ENCODE data around the gene RAVER2. TPM values are rescaled to one million over a fixed set of nuclear protein-coding genes. Genes with fewer than 3 reads are reported as not detected.

Gene RAVER2
- total RNA-seq, 1 experiment from 2014 or later, result 11.4 TPM

- no peak for DNase-seq (ENCODE audit: low read depth, low spot score)
- in situ Hi-C loops (cut with HindIII; ENCODE audit: low pct_unique_long_range_greater_than_20kb, low sequenced_read_pairs), result no loop called here
Measured at GRCh38 chr1:64849942-64850341, 105.1 kb downstream of the RAVER2 start.

DNA sequence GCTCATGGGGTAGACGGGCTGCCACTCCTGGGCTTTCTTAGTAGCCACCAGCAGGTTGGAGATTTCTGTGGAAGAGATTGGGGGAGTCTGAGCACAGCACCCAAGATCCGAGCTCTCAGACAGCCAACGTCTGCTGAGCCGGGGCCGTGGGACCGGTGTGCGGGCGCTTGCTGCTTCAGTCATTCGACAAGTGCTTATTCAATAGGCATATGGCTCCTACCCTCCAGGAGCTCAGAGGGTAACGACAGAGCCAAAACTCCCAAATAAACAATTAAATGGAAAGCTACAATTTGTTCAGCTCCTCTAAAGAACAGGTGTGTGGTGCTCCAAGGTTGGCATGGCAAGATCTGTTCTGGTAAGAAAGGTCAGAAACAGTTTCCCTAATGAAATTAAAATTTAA is 106.0 kb downstream of the RAVER2 start:
- in situ Hi-C loops (cut with HindIII; ENCODE audit: low pct_unique_long_range_greater_than_20kb, low sequenced_read_pairs), result no loop called here
- DNase-seq (ENCODE audit: low read depth, low spot score), result no peak

- in situ Hi-C loops (cut with HindIII; ENCODE audit: low pct_unique_long_range_greater_than_20kb, low sequenced_read_pairs), result no loop called here
- DNase-seq (ENCODE audit: low read depth, low spot score), result no peak
Measured at GRCh38 chr1:64851664-64852063, 106.8 kb downstream of the RAVER2 start.

GRCh38 chr1:64854674-64855073 is 109.8 kb downstream of the RAVER2 start:
- no peak for DNase-seq (ENCODE audit: low read depth, low spot score)
- in situ Hi-C loops (cut with HindIII; ENCODE audit: low pct_unique_long_range_greater_than_20kb, low sequenced_read_pairs), result no loop called here

DNA sequence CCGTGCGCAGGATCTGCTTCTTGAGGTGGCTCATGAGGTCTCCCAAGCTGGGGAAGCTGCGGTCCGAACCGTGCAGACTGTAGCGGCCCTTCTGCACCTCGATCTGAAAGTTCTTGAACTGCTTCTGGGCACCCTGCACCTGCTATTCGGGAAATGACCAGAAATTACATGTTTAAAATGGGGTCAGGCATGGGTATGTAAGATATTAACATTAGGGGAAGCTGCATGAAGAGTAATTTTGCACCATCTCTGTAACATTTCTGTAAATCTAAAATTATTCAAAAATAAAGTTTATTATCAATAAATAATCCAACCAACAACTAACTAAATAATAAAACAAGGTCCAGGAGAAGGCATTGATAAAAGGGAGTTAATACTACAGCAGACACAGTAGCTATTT is 110.7 kb downstream of the RAVER2 start:
- in situ Hi-C loops (cut with HindIII; ENCODE audit: low pct_unique_long_range_greater_than_20kb, low sequenced_read_pairs), result no loop called here
- DNase-seq (ENCODE audit: low read depth, low spot score), result no peak

DNA sequence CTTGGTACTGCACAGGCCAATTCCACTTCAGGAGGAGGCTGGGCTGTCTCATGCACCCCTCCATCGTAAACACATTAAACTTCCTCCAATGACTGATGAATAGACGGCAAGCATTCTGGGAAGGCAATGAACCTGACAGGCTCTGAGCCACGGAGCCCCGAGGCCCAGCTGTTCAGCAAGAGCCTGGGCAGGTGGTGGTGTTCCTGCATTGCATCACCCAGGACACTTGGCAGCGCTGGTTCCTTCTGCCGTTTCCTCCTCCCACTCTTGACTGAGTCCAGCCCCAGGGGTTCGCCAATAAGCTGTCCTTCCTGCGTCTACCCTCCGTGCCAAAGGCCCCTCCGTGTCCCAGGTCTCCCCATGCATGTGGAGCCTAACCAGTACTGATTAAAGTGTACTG is 111.7 kb downstream of the RAVER2 start:
- no peak for DNase-seq (ENCODE audit: low read depth, low spot score)
- in situ Hi-C loops (cut with HindIII; ENCODE audit: low pct_unique_long_range_greater_than_20kb, low sequenced_read_pairs), result no loop called here

DNA sequence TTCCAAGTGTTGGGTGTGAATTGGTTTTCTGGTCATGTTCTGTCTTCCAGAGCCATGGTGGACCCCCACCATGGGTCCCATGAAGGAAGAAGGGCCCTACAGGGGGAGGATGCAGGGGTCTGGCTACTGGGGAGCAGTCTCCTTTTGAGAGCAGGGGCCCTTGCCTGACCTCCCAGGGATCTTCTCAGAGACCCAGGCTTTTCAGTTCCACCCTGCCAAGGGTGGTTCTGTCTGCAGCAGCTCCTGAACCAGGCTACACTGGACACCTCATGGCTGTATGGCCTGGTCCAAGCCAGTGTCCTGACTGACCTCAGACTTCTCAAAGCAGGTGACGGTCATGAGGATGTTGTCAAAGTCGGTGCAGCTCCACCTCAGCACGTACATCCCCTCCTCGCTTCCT is 112.5 kb downstream of the RAVER2 start:
- DNase-seq (ENCODE audit: low read depth, low spot score), result no peak
- in situ Hi-C loops (cut with HindIII; ENCODE audit: low pct_unique_long_range_greater_than_20kb, low sequenced_read_pairs), result no loop called here

GRCh38 chr1:64861611-64862010 is 116.7 kb downstream of the RAVER2 start:
- in situ Hi-C loops (cut with HindIII; ENCODE audit: low pct_unique_long_range_greater_than_20kb, low sequenced_read_pairs), result no loop called here
- DNase-seq (ENCODE audit: low read depth, low spot score), result peak; percentile 2

GRCh38 chr1:64864018-64864940 is 119.4 kb downstream of the RAVER2 start:
- no peak for DNase-seq (ENCODE audit: low read depth, low spot score)
- in situ Hi-C loops (cut with HindIII; ENCODE audit: low pct_unique_long_range_greater_than_20kb, low sequenced_read_pairs), result no loop called here

GRCh38 chr1:64865105-64865757 is 120.4 kb downstream of the RAVER2 start:
- in situ Hi-C loops (cut with HindIII; ENCODE audit: low pct_unique_long_range_greater_than_20kb, low sequenced_read_pairs), result no loop called here
- no peak for DNase-seq (ENCODE audit: low read depth, low spot score)

DNA sequence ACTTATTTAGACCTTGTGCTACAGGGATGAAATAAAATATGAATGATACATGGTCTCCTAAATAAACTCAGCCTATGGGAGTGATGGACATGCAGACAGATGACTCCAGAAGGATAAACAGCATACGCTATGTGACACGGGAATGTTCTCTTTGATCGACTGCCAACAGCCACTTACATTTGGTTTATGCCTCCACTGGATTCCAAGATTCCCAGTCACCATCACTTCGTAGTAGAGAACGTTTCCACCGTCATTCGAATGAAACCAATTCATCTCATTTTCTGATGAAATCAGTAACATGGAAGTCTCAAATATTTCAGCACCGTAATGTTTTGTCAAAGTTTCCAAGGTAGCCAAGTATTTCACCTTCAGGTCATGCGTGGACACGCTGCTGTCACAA is 121.8 kb downstream of the RAVER2 start:
- in situ Hi-C loops (cut with HindIII; ENCODE audit: low pct_unique_long_range_greater_than_20kb, low sequenced_read_pairs), result no loop called here

GRCh38 chr1:64867266-64867665 is 122.4 kb downstream of the RAVER2 start:
- DNase-seq (ENCODE audit: low read depth, low spot score), result no peak
- in situ Hi-C loops (cut with HindIII; ENCODE audit: low pct_unique_long_range_greater_than_20kb, low sequenced_read_pairs), result no loop called here

More for the DNA sequence above, 121.8 kb downstream of the RAVER2 start:
- no peak for DNase-seq (ENCODE audit: low read depth, low spot score)

- in situ Hi-C loops (cut with HindIII; ENCODE audit: low pct_unique_long_range_greater_than_20kb, low sequenced_read_pairs), result no loop called here
- no peak for DNase-seq (ENCODE audit: low read depth, low spot score)
Measured at GRCh38 chr1:64871256-64871655, 126.4 kb downstream of the RAVER2 start.

- in situ Hi-C loops (cut with HindIII; ENCODE audit: low pct_unique_long_range_greater_than_20kb, low sequenced_read_pairs), result no loop called here
- no peak for DNase-seq (ENCODE audit: low read depth, low spot score)
Measured at GRCh38 chr1:64872067-64872466, 127.2 kb downstream of the RAVER2 start.

DNA sequence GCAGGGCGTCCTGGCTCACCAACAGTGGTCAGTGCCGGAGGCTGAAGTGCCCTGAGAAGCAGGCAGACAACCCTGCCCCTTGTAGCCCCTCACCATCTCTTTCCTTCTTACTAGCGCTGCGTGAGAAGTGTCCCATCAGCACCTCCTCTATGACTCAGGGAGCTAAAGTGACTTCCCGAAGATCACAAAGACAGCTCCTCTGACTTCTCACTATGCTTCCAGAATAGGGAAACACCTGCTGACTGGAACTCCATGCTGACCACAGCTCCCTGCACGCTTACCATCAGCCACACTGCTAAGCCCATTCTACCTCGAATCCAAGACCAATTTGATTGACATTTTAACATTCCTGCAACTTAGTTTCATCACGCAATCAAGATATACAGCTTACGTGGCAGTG is 128.7 kb downstream of the RAVER2 start:
- no peak for DNase-seq (ENCODE audit: low read depth, low spot score)
- in situ Hi-C loops (cut with HindIII; ENCODE audit: low pct_unique_long_range_greater_than_20kb, low sequenced_read_pairs), result no loop called here

- in situ Hi-C loops (cut with HindIII; ENCODE audit: low pct_unique_long_range_greater_than_20kb, low sequenced_read_pairs), result no loop called here
- DNase-seq (ENCODE audit: low read depth, low spot score), result no peak
Measured at GRCh38 chr1:64874666-64875065, 129.8 kb downstream of the RAVER2 start.

DNA sequence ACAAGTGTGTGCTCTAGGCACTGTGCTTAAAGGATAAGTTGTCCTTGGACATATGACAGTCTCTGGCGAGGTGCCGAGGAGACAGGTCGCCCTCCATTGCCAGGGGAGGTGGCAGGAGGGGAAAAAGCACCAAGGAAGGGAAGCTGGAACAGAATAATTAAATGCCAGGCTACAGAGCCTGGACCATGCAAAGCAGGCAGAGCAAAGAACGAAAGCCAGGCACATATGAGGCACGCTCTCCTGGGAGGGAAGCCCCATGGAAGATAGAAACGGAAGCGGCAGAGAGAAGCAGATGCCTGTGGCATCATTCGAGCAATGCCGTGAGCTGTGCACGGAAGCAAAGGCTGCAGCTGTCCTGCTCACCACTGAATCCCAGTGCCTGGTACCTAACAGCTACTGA is 130.2 kb downstream of the RAVER2 start:
- in situ Hi-C loops (cut with HindIII; ENCODE audit: low pct_unique_long_range_greater_than_20kb, low sequenced_read_pairs), result no loop called here
- DNase-seq (ENCODE audit: low read depth, low spot score), result no peak

DNA sequence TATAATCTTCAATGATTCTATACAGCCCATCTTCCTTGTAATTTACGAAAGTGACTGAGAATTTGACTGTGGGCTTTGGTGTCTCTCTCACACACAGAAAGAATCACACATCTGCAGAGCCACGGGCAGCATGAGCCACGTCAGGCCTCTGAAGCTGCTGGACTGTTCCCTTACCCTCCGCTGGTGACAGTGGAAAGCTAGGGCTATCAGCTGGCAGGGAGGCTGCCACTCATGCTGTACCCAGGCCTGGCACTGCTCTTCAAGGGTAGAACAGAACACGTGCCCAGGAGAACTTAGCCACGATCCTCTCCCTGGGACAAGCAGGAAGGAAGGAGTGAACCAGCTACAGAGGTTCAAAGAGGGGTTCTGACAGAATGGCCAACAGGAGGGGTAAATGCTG is 130.7 kb downstream of the RAVER2 start:
- in situ Hi-C loops (cut with HindIII; ENCODE audit: low pct_unique_long_range_greater_than_20kb, low sequenced_read_pairs), result no loop called here
- DNase-seq (ENCODE audit: low read depth, low spot score), result no peak

DNA sequence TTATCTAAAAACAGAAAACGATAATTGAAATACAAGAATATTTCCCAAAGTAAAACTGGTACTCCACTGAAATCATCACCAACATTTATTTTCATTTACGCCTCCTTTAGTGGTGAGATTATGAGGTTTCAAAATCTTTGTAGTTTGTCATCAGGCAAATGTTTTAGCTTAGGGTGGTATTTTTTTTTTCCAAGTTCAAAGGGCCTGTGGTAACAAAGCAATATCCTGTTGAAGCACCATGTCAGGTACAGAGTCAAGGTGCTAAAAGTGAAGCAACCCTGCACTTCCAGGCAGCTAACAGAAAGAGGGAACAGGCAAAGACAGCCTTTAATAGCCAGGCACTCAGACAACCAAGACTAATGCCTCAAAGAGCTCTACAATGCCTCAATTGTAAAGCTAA is 132.3 kb downstream of the RAVER2 start:
- no peak for DNase-seq (ENCODE audit: low read depth, low spot score)
- in situ Hi-C loops (cut with HindIII; ENCODE audit: low pct_unique_long_range_greater_than_20kb, low sequenced_read_pairs), result no loop called here
